IMR-90 (cell line): Measurements from ENCODE around the gene OSBPL6.

Source experiments
- BHLHE40 ChIP-seq: fragments of 150-350 bp; IDR thresholded peaks from 2 replicates; pipeline ENCODE4 v1.6.1; 2016; ENCODE audit warnings: mild to moderate bottlenecking, low read depth, low read length
- CEBPB ChIP-seq: IDR thresholded peaks from 2 replicates; pipeline ENCODE4 v1.6.1; 2012; ENCODE audit warnings: low read depth, low read length, improper control_type of control experiment
- CHD1 ChIP-seq: IDR thresholded peaks from 2 replicates; pipeline ENCODE4 v1.6.1; 2012; ENCODE audit warnings: low read depth, low read length, improper control_type of control experiment
- ELK1 ChIP-seq: fragments of 150-350 bp; IDR thresholded peaks from 2 replicates; pipeline ENCODE4 v1.6.1; 2016; ENCODE audit warnings: low read depth, mild to moderate bottlenecking, low read length, moderate library complexity, borderline replicate concordance
- FOS ChIP-seq: fragments of 150-350 bp; IDR thresholded peaks from 2 replicates; pipeline ENCODE4 v1.6.1; 2016; ENCODE audit warnings: low read depth, low read length
- MAFK ChIP-seq: IDR thresholded peaks from 2 replicates; pipeline ENCODE4 v1.6.1; 2012; ENCODE audit warnings: low read depth, low read length, improper control_type of control experiment
- MAZ ChIP-seq: IDR thresholded peaks from 2 replicates; pipeline ENCODE4 v1.6.1; 2012; ENCODE audit warnings: low read depth, mild to moderate bottlenecking, low read length, improper control_type of control experiment, moderate library complexity, borderline replicate concordance
- MXI1 ChIP-seq: IDR thresholded peaks from 2 replicates; pipeline ENCODE4 v1.6.1; 2012; ENCODE audit warnings: low read depth, mild to moderate bottlenecking, low read length, moderate library complexity, borderline replicate concordance
- POLR2A ChIP-seq: IDR thresholded peaks from 2 replicates; pipeline ENCODE4 v1.6.1; 2012; ENCODE audit warnings: mild to moderate bottlenecking, low read depth, low read length
- RAD21 ChIP-seq: IDR thresholded peaks from 2 replicates; pipeline ENCODE4 v1.6.1; 2012; ENCODE audit warnings: low read length, improper control_type of control experiment
- RCOR1 ChIP-seq: IDR thresholded peaks from 2 replicates; pipeline ENCODE4 v1.6.1; 2012; ENCODE audit warnings: mild to moderate bottlenecking, low read length, improper control_type of control experiment; ENCODE audit not compliant: insufficient replicate concordance
- RFX5 ChIP-seq: IDR thresholded peaks from 2 replicates; pipeline ENCODE4 v1.8.0; 2012; ENCODE audit warnings: low read depth, mild to moderate bottlenecking, low read length, moderate library complexity
- SMC3 ChIP-seq: fragments of 150-350 bp; IDR thresholded peaks from 2 replicates; pipeline ENCODE4 v1.6.1; 2016; ENCODE audit warnings: low read depth, mild to moderate bottlenecking, antibody characterized with exemption, low read length, moderate library complexity
- TF ChIP-seq, protein P1 (sequence below): conservative IDR thresholded peaks from 2 replicates; pipeline ENCODE4 v1.5.1; 2012; ENCODE audit warnings: mild to moderate bottlenecking, low read depth, low read length, improper control_type of control experiment

DNA sequence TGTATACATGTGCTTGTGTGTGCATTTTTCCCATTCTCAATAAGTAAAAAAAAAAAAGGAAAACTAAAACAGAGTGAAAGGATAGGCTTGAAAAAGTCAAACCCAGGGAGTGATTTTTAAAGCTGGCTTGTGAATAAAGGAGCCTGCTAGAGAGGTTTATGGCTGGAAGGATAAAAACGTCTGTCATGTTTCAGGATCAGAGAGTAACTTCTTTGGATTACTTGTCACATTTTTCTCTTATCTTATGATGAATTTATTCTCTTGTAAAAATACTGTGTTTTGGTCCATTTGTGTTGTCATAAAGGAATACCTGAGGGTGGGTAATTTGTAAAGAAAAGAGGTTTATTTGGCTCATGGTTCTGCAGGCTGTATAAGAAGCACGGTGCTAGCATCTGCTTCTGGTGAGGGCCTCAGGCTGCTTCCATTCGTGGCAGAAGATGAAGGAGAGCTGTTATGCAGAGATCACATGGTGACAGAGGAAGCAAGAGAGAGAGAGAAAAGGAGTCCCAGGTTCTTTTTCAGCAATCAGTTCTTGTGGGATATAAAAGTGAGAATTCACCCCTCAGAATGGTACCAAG, 89.1 kb downstream of the OSBPL6 start:
- TF ChIP-seq, protein P1, sequence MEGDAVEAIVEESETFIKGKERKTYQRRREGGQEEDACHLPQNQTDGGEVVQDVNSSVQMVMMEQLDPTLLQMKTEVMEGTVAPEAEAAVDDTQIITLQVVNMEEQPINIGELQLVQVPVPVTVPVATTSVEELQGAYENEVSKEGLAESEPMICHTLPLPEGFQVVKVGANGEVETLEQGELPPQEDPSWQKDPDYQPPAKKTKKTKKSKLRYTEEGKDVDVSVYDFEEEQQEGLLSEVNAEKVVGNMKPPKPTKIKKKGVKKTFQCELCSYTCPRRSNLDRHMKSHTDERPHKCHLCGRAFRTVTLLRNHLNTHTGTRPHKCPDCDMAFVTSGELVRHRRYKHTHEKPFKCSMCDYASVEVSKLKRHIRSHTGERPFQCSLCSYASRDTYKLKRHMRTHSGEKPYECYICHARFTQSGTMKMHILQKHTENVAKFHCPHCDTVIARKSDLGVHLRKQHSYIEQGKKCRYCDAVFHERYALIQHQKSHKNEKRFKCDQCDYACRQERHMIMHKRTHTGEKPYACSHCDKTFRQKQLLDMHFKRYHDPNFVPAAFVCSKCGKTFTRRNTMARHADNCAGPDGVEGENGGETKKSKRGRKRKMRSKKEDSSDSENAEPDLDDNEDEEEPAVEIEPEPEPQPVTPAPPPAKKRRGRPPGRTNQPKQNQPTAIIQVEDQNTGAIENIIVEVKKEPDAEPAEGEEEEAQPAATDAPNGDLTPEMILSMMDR, result no peak
- no peak for TF ChIP-seq CEBPB
- no peak for TF ChIP-seq POLR2A
- TF ChIP-seq RFX5, result no peak
- TF ChIP-seq MAZ, result no peak
- no peak for TF ChIP-seq ELK1
- no peak for TF ChIP-seq FOS
- no peak for TF ChIP-seq MXI1
- no peak for TF ChIP-seq RAD21
- no peak for TF ChIP-seq CHD1
- no peak for TF ChIP-seq RCOR1
- TF ChIP-seq MAFK, result no peak
- no peak for TF ChIP-seq BHLHE40
- TF ChIP-seq SMC3, result no peak
